SK-N-SH (cell line): ENCODE measurements around the gene LRMDA.

Experiments
- CTCF ChIP-seq: fragments of 200-600 bp; sonication (generic); IDR thresholded peaks from 2 replicates; pipeline ENCODE4 v1.6.1; 2017; ENCODE audit warnings: antibody characterized with exemption, mild to moderate bottlenecking, moderate library complexity
- EP300 ChIP-seq, 2 experiments: IDR thresholded peaks; 2 replicates each; pipeline versions ENCODE4 v1.4.0 to v1.6.1; 2012; ENCODE audit warnings: borderline replicate concordance in 1 of 2, low read depth in 1 of 2, low read length in 1 of 2
- FOXM1 ChIP-seq: IDR thresholded peaks from 2 replicates; pipeline ENCODE4 v1.4.0; 2012; ENCODE audit warnings: low read depth, mild to moderate bottlenecking
- GABPA ChIP-seq: IDR thresholded peaks from 2 replicates; pipeline ENCODE4 v1.4.0; 2012; ENCODE audit warnings: low read depth, mild to moderate bottlenecking
- RFX5 ChIP-seq: IDR thresholded peaks from 2 replicates; pipeline ENCODE4 v1.6.1; 2012; ENCODE audit warnings: mild to moderate bottlenecking, improper control_type of control experiment, low read length

- no peak for TF ChIP-seq RFX5
- TF ChIP-seq FOXM1 = no peak
- TF ChIP-seq GABPA = no peak
- no peak for TF ChIP-seq CTCF
- TF ChIP-seq EP300 (IDR thresholded peaks at IDR 0.05; ENCODE audit: borderline replicate concordance in 1 of 2, low read depth in 1 of 2, low read length in 1 of 2) = no peak
Measured at GRCh38 chr10:75435291-75435690, 3.9 kb downstream of the LRMDA start.
